Activated CD8-positive, alpha-beta memory T cell treated with anti-CD3 and anti-CD28 coated beads, Interleukin-2, amount 50 U/mL, for 1 hour (primary cell): ENCODE measurements around the gene KCNQ1.

Source experiments
- DNase-seq: peaks from one replicate; pipeline ENCODE4 v3.0.0-alpha.2; 2020; ENCODE audit errors: extremely low read depth

The KCNQ1 gene

DNA sequence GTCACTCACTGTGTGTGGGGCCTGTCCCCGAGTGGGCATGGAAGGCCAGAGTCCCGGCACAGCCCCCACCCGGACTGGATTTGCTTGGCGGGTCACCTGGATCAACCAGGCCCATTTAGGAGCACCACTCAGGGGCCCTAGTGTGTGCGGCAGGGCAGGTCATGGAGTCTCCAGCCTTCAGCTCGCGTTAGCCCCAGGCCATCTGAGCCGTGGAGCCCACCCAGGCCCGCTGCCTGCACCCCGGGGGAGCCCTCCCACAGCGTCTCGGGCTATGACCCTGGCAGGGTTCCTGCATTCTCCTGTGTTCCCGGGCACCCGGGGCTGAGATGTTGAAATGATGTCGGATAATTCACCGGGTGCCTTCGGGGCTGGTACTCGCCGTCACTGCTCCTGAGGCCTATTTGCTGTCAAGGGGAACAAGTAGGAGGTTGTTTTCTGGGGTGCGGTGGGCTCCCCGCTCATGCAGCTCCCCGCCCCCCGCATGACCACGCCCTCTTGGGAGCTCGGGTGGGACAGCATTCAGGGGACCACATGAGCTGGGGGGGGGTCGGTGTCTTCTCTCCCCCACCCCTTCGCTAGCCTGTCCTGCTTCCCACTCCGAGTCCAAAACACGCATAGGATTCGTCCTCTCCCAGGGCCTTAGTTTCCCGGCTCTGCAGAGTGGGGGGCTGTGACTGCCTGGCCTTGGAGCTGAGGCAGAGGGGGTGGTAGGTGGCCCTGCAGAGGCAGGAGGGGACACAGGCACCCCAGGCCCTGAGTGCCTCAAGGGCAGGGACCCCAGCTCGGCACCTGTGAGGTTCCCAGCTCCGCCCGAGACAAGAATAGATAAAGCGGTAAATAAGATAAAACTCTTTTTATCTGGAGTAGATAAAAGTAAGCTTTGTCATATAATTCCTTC, 77.2 kb downstream of the KCNQ1 start:
- no peak for DNase-seq

DNA sequence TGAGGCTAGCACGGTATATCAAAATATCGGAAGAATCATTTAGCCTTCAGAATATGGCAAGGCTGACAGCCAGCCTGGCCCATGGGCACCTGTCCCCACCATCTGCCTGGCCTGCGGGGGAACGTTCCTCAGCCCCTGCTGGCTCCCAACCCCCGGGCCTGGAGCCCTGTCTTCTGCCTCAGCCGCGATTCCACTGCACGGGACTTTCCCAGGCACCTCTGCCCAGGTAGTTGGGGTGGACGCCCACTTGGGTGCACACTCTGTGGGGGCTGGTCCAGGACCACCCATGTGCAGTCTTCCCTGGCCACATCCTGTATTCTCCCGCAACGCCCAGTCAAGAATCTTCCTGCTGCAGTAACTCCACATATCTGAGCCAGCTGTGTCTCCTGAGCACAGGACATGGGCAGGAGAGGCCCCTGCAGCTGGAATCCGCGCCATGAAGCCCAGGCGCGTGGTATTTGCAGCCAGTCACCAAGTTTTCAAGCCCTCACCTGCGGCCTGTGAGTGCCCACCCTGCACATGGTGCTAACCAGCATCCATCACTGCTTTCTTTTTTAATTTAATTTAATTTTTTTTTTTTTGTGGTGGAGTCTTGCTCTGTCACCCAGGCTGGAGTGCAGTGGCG, 77.9 kb downstream of the KCNQ1 start:
- DNase-seq = no peak

DNA sequence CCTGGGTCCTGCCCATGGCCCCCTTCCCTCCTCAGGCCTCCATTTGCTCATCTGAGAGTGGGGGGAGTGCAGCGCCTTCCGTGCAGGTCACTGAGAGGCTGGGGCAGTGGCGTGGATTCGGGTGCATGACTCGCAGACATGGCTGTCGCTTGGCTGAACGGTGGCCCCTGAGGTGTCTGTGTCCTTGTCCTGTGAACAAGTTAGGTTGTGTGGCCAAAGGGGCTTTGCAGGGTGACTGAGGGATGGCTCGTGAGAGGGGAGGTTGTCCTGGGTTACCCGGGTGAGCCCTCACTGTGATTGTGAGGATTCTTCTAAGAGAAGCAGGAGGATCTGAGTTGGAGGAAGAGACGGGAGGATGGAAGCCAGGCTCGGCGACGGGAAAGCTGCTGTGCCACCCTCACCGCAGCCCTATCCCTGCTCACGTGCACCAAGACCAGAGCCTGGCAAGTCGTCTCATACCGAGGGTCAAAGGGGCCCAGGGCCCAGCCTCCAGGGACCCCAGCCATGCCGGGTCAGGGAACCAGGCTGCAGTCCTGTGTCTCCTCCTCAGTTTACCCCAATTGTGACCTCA, 79.1 kb downstream of the KCNQ1 start:
- no peak for DNase-seq

DNA sequence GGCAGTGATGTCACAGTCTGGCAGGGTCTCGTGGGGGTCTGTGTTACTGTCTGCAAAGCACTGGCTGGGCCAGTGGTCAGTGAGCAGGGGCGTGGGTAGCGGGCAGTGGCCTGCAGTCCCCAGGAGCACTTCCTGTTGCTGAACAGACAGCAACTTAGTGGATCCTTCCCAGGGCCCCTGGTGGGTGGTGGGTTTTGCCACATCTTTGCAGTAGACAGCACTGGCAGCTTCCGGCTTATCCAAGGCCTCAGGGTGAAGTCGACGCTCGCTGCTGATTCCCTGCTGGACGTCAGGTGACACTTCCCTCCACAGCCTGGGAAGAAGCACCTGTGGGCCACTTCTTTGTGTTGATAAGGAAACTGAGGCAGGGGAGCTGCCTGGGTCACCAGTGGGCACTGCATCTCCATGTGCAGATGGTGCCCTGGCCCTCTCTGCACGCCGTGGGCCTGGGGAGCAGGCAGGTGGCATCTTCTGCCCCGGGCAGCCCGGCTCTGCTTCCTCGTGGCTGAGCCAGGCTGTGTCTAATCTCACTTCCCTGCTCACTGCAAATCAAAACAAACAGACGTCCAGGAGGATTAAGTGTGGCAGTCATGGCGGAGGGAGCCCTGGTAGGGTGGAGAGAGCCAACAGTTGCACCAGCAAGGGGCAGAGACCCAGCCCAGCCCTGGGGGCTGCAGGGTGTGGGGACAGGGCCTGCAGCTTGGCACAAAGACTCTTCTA, 79.8 kb downstream of the KCNQ1 start:
- DNase-seq = no peak

DNA sequence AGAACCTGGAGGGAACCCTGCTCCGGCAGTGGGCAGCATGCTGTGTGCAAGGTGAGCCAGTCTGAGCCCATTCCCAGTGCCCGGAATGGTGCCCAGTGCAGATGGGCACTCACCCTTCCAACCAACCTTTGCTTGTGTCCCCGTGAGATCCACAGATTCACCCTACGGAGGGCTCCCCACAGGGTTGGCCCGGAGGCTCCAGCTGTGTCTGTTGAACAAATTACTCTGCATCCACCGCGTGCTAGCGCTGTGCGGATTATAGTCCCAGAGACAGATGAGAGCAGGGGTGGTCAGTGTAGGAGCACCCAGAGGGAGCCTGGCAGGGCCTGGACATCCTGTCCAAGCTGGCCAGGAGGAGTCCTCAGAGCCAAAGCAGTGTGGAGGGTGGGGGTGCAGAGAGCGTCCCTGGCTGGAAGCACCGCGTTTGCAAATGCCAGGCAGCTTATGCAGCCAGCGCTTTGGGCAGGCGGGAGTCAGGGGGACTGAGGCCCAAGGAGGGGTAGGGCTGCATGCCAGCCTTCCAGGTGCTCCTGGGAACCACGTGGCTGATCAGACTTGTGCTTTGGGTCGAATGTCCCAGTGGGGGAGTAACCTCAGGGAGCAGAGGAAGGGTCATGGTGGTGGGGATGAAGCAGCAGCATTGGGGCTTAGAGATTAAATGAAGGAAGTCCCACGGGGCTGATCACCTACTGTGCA, 80.5 kb downstream of the KCNQ1 start:
- no peak for DNase-seq

DNA sequence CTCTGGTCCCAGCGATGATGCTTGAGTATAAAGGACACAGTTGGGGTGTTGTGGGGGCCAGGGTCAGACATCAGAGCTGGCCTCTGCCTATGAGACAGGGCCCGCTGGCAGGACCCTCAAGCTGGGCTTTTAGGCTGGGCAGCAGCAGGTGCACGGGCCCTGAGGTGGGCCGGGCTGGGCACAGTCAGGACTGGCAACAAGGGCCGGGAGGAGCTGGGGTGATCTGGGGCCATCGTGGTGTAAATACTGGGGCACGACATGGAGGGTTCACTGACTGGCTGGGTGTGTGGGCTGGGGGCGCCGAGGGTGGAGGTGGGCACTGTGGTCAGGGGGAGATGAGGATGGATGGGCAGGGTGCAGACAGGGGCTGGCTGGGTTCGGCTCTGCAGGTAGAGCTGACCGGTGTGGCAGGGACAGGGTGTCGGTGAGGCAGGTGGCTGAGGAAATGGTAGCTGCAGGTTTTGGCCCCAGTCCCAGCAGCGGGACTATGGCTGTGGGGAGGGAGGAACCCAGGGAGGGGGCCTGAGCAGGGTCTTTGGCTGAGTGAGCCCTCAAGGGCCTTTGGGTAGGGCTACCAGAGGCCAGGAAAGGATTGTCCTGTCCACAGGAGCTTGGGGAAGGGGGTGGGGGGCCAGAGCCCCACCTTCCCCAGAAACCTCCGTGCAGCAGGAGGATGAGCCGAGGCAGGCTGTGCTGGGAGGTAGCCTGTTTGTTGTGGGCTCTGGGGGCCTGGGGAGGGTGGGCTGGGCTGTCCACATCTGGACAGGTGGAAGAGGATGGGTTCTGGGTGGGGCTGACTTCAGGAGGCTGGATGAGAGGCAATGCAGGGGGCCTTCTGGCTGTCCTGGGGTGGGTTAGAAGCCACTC, 81.4 kb downstream of the KCNQ1 start:
- DNase-seq = no peak

DNA sequence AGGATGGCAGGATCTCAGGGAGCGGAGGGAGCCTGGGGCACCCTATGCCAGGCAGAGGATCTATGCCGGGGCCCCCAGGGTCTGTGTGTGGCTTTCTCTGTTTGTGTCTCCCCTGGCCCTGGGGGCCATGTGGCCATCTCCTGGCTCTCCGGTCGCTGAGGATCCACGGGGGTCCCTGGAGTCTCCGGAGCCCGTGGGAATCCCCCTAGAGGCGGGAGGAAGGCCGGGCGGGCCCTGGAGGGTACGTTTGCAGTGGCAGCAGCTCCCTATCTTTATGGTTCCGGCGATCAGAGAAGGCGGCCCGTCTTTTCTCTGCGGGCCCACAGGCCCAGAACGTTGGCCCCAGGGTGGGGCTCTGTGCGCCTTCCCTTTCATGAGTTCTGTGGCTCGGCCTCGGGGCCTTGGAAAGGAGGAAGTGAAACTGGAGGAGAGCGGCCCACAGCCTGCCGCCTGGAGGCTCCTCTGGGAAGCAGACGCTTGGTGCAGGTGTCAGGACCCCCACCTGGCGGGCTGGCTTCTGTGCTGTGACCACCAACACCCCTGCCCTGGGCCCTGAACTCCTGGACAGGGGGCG, 82.1 kb downstream of the KCNQ1 start:
- DNase-seq = no peak

DNA sequence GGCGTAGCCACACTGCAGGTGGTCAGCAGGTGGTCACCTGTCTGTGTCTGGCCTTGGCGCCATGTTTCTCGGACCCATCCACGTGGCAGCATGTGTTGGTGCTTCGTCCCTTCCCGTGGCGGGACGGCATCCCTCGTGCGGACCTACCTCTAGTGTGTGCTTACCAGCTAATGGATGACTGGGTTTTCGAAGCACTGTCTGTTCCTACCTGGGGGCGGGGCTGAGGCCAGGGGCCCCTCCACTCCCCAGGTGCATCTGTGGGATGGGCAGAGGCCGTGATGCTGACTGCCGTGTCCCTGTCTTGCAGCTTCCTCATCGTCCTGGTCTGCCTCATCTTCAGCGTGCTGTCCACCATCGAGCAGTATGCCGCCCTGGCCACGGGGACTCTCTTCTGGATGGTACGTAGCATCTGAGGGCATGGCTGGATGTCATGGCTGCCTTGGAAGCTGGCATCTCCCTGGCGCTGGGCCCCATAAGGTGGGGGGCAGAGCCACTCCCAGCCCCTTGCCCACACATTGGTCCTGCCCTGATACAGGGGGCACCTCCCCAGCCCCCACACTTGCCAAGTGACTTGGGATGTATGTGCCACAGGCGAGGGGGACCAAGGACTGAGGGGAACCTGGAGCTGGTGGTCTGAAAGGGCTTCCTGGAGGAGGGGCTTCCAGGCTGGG, 82.9 kb downstream of the KCNQ1 start:
- DNase-seq = no peak

DNA sequence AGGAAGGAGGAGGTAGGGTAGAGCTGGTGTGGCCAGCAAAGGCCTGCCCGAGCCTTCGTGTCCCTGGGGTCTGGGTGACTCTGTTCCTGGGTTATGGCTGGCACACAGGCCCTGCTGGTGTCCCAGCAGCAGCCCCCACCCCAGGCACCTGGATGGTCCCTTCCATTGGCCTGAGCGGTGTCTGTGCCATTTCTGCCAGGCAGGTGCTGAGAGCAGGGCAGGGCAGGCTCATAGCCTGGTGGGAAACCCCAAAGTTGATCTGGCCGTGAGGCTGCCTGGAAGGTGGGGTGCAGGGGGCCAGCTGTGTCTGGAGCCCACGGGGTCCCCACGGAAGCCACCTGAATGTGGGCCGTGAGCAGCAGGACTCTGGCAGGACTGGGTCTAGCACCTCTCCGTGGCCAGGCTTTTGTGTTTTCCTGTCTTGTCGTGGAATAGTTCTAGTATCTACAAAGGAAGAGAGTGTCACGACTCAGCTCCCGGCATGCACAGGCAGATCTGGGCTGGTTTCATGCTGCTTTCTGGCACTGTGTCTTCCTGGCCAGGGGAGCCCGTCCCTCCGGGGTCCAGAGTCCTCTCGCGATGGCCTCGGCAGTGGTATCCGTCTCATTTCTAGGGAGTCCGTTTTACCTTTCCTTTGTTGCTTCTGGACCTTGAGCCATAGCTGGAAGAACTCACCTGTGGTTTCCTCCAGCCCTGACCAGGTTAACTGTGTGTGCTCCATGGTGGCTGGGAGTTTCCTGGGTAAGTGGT, 83.7 kb downstream of the KCNQ1 start:
- no peak for DNase-seq

DNA sequence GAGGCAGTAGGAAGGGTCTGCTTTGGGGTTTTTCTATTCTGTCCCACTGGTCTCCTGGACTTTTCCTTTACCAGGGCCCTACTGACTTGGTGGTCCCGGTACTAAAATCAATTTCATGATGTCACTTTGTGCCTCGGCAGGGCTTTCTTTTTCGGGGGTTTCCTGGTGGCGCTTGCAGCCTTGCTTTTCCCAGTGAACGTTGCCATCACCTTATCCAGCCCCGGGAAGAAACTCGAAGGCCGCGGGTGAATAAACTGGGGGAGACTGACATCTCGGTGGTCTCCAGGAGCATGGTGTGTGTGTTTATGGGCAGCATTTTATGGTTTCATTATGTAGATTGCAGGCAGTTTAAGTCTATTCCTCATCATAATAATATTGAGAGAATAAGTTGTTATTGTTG, 84.4 kb downstream of the KCNQ1 start:
- DNase-seq = no peak

DNA sequence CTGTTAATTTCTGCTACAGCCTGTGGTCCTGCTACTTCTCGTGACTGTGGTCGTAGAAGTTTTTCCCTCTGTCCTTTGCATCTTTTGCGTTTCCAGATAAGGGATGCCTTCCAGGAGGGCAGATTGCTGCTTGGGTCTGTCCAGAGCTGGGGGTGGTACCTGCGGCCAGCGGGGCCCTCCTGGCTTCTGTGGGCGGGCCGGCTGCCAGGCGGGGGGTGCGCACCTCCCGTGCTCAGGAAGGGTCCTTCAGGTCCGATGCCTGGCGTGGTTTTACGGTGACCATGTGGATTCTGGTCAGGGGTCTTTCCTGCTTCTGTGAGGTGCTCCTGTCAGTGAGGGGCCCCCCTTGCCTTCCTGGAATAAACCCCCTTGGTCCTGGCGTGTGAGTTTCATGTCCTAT, 84.8 kb downstream of the KCNQ1 start:
- DNase-seq = no peak

DNA sequence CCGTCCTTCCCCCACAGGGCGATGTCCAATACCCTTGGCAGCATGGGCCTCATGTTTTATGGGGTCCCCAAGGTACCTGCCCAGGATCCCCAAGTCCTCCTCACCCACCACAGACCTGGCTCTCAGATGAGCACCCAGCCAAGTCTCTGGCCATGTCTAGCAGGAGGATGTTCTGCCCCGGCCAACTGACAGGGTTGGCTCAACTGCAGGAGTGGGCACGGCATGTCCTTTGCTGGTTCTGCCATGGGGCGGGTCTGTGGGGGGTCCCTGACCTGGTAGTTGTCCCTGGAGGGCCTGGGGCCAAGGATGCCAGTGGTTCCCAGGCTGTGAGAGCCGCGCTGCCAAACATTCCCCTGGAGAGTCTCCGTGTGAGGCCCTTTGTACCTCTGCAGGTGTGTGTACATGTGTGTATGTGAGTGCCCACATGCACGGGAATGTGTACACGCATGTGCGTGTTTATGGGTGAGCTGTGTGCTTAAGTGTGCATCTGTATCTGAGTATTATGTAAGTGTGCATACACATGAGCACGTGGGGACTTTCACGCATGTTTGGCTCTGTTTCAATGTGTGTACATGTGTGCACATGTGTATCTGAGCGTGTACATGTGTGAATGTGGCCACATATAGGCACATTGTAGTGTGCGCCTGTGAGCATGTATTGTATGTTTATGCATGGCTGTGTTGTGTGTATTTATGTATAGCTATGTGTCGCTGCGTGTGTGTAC, 85.5 kb downstream of the KCNQ1 start:
- DNase-seq = no peak

DNA sequence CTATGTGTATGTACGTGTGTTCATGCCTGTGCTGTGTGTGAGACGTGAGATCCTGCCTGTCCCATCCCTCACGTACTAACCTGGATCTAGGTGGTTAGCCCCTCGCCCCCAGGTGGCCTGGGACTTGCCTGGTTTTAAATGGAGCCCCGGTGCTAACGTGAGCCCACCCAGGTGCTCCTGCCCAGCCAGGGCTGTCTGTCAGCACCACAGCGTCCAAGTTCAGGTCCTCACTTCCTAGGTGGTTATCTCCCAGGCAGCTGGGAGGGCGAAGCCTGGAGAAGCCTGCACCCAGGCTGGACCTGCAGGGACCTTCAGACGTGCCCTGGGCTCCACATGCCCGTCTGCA, 86.0 kb downstream of the KCNQ1 start:
- no peak for DNase-seq

DNA sequence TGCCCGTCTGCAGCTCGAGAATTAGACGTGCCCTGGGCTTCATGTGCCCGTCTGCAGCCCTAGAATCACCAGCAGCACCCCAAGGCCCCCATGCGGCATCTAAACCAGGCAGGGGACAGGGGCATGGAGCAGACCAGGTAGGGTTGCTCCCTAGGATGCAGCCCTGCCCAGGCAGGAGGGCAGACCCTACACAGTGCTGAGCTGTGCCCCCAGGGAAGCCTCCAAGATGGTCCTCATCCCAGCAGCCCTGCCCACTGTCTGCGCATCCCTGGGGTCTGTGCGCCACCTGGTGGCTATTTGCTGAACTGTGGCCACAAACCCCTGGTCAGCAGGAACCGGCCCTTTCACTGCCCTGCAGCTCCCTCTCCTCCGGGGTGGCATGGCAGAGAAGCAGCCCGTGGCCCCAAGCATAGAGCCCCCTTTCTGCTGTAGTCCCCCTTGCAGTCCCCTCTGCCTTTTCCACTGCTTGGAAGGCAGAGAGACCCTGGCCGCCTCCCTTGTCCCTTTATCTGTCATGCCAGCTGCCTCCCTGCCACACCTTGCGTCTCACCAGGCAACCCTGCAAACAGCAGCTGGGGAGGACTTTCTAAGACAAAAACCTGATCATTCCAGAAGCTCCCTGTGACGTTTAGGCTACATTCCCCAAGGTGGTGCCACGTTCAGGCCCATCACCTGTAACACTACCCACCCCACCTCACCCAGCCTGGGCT, 86.6 kb downstream of the KCNQ1 start:
- DNase-seq = peak; percentile 27

DNA sequence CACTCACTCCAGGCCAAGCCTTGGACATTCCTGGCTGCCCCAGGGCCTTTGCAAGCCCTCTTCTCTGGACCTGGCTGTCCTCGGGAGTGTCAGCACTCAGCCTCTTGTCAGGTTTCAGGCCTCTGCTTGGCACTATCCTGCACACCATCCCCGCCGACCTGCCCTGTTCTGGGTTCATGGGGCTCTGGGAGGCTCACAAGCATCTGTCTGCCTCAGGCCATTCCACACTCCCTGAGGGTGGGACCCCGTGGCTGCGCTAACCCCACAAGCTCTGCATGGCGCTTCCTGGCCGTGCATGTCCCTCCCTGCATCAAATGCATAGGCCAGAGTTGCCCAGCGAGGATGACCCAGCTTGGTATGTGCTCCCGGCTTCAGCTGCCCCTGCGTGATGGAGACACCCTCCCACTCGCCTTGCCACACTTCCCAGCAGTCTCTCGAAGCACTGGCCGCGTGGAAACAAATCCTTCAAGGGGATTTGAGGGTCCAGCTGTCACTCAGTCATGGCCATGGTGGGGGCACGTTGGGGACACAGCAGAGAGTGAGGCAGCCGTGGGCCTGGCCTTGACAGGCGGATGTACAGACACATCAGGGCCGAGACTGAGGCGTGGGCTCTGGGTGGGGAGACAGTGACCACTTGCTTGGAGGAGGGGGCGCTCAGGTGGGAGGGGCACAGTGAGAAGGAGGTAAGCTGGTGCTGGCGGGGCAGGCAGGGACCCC, 87.3 kb downstream of the KCNQ1 start:
- DNase-seq = no peak

DNA sequence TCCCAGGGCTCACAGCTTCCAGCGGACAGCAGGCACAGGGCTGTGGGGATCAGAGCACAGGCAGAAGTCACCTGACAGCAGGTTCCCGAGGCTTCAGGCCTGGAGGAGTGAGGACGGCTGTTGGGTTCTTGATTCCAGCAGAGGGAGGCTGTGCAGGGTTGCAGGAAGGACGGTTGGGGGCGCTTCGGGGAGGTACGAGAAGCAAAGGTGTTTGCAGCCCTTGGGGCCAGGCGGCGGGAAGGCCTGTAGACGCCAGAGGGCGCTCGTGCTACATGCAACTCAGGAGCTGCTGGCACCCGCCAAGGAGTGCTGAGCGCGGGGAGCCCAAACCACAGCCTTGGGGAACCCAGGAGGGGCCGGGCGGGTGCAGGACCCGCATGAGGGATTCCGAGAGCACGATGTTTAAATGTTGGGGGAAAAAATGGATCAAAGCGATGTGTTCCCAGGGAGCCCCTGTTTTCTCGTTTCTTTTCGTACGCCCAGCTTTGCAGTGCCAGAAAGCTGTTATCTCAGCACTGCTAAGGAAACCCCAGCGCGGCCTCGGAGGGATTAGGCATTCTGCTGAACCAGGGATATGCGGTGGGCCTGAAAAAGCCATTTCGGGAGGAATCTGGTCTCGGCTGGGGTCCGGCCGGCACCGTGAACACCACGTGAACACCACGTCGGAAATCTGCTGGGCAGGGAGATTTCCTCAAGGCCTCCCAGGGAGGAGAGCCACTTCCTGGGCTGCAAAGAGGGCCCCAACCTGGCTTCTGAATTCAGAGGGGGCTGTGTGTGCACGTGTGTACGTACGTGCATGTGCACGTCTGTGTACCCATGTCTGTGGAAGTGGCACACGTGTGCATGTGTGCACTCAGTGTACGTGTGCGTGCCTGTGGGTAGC, 88.1 kb downstream of the KCNQ1 start:
- peak; percentile 81 for DNase-seq
